NCI-H2227 treated with DMSO at 0.1 percent for 48 hours (cell line): Measurements from ENCODE around the gene KLHL35.

ENCODE experiments used
- DNase-seq: peaks from one replicate; lab custom pipeline; 2025; lab: John Stamatoyannopoulos, UW

Gene KLHL35

GRCh38 chr11:75432911-75433321 lies at the start of gene KLHL35:
KLHL35 (minus strand) TSS chr11:75433203; CDS start chr11:75430629, 2,574 bp downstream.
- no peak for DNase-seq

- DNase-seq, result no peak
These were observed 49.1 kb upstream of the KLHL35 start for GRCh38 chr11:75481922-75482606.

- no peak for DNase-seq
These were observed 48.4 kb upstream of the KLHL35 start for GRCh38 chr11:75481223-75481921.

- no peak for DNase-seq
These were observed 47.5 kb upstream of the KLHL35 start for GRCh38 chr11:75480185-75481175.

- no peak for DNase-seq
These were observed 46.7 kb upstream of the KLHL35 start for GRCh38 chr11:75479597-75480145.

GRCh38 chr11:75478783-75479596 lies 46.0 kb upstream of the KLHL35 start:
- no peak for DNase-seq

- DNase-seq, result no peak
These were observed 44.6 kb upstream of the KLHL35 start for GRCh38 chr11:75477614-75477935.

- DNase-seq, result no peak
These were observed 44.0 kb upstream of the KLHL35 start for GRCh38 chr11:75476739-75477613.

GRCh38 chr11:75475767-75476650 lies 43.0 kb upstream of the KLHL35 start:
- no peak for DNase-seq

GRCh38 chr11:75474878-75475766 lies 42.1 kb upstream of the KLHL35 start:
- peak; percentile 81 for DNase-seq

GRCh38 chr11:75474240-75474639 lies 41.2 kb upstream of the KLHL35 start:
- no peak for DNase-seq

- no peak for DNase-seq
These were observed 40.7 kb upstream of the KLHL35 start for GRCh38 chr11:75473684-75474083.

- no peak for DNase-seq
These were observed 39.2 kb upstream of the KLHL35 start for GRCh38 chr11:75472081-75472732.

GRCh38 chr11:75471176-75471973 lies 38.4 kb upstream of the KLHL35 start:
- no peak for DNase-seq

GRCh38 chr11:75470476-75471080 lies 37.6 kb upstream of the KLHL35 start:
- no peak for DNase-seq

GRCh38 chr11:75469785-75470405 lies 36.9 kb upstream of the KLHL35 start:
- DNase-seq, result no peak
